ENCODE data around the gene ADAMTS18. TPM values are rescaled to one million over a fixed set of nuclear protein-coding genes. Genes with fewer than 3 reads are reported as not detected.

The ADAMTS18 gene
- total and polyA plus RNA-seq, 2 donors (not counting 1 experiment from before 2014, with no cell fraction given) = not detected

DNA sequence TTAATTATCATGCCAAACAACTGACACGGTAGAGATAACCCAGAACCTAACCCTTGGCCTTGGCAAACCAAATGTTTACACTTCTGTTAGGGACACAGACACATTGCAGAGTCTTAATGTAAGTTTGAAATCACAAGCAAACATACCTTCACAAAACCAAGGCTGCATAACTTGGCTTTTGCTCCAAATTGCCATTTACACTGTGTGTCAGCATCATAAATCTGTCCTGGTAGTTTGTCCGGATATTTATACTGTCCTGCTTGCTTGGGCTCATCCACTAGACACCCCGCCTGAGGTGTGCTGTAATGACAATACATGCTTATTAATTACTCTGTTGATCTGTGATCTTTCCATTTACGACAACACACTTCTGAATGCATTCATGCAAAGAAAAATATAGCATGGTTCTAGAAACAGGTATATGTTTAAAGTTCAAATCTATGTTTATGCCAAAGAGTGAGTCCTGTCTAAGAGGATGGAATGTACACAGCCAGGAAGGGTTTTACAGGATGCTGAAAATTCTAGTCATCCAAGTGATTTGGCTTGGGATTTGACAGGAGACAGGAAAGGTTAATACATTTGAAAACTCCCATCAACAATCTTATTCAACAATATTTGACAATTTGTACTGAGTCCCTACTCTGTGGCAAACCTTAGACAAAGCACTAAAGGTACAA lies 81.1 kb downstream of the ADAMTS18 start:
- TF ChIP-seq, protein P1, sequence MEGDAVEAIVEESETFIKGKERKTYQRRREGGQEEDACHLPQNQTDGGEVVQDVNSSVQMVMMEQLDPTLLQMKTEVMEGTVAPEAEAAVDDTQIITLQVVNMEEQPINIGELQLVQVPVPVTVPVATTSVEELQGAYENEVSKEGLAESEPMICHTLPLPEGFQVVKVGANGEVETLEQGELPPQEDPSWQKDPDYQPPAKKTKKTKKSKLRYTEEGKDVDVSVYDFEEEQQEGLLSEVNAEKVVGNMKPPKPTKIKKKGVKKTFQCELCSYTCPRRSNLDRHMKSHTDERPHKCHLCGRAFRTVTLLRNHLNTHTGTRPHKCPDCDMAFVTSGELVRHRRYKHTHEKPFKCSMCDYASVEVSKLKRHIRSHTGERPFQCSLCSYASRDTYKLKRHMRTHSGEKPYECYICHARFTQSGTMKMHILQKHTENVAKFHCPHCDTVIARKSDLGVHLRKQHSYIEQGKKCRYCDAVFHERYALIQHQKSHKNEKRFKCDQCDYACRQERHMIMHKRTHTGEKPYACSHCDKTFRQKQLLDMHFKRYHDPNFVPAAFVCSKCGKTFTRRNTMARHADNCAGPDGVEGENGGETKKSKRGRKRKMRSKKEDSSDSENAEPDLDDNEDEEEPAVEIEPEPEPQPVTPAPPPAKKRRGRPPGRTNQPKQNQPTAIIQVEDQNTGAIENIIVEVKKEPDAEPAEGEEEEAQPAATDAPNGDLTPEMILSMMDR (conservative IDR thresholded peaks at IDR 0.05 in 1 of 2, IDR thresholded peaks at IDR 0.05 in 1 of 2; ENCODE audit: low read depth in 1 of 2, low read length in 2 of 2) = no peak
- TF ChIP-seq EZH2 (IDR thresholded peaks at IDR 0.05; ENCODE audit: low read length, missing control alignments) = no peak
- Histone ChIP-seq H4K20me1 (ENCODE audit: control insufficient read depth, extremely low read depth, insufficient read depth, low read length) (no peaks in the 10 kb centered on the region), H3K9ac (ENCODE audit: insufficient read depth, low read length) (no peak overlapping the region), H3K27ac (ENCODE audit: insufficient read depth, low read length) (no peak overlapping the region), H3K36me3 (ENCODE audit: control insufficient read depth, insufficient read depth, low read length) (no peaks in the 10 kb centered on the region), H3K9me3 (ENCODE audit: control insufficient read depth, insufficient read depth, low read depth, low read length) (no peaks in the 10 kb centered on the region), H3K79me2 (ENCODE audit: control insufficient read depth, insufficient read depth, low read length) (no peaks in the 10 kb centered on the region), H3K4me3 (replicated peaks in 1 of 4; ENCODE audit: control extremely low read depth in 1 of 4, insufficient read depth in 1 of 4, low read depth in 3 of 4, low read length in 4 of 4) (no peak overlapping the region), H3K27me3 (ENCODE audit: control insufficient read depth, insufficient read depth, low read length) (no peaks in the 10 kb centered on the region), H3K4me1 (ENCODE audit: control insufficient read depth, extremely low read depth, insufficient read depth, low read length) (no peaks in the 10 kb centered on the region), H2AFZ (ENCODE audit: low read length) (no peak overlapping the region), H3K4me2 (ENCODE audit: extremely low read depth, insufficient read depth, low read length) (no peak overlapping the region)
- DNase-seq (ENCODE audit: low read depth in 2 of 2) = no peak

- DNase-seq (ENCODE audit: low read depth in 2 of 2) = peak; percentile 6 to 65
- H3K79me2 ChIP-seq (ENCODE audit: control insufficient read depth, insufficient read depth, low read length) = no peaks in the 10 kb centered on the region
- H3K27ac ChIP-seq (ENCODE audit: insufficient read depth, low read length) = no peak overlapping the region
- no peak for TF ChIP-seq EZH2 (IDR thresholded peaks at IDR 0.05; ENCODE audit: low read length, missing control alignments)
- TF ChIP-seq, protein P1 (conservative IDR thresholded peaks at IDR 0.05 in 1 of 2, IDR thresholded peaks at IDR 0.05 in 1 of 2; ENCODE audit: low read depth in 1 of 2, low read length in 2 of 2) = no peak
- no peaks in the 10 kb centered on the region for H3K4me1 ChIP-seq (ENCODE audit: control insufficient read depth, extremely low read depth, insufficient read depth, low read length)
- H3K27me3 ChIP-seq (ENCODE audit: control insufficient read depth, insufficient read depth, low read length) = no peaks in the 10 kb centered on the region
- no peaks in the 10 kb centered on the region for H3K9me3 ChIP-seq (ENCODE audit: control insufficient read depth, insufficient read depth, low read depth, low read length)
- no peak overlapping the region for H2AFZ ChIP-seq (ENCODE audit: low read length)
- H3K9ac ChIP-seq (ENCODE audit: insufficient read depth, low read length) = no peak overlapping the region
- no peaks in the 10 kb centered on the region for H3K36me3 ChIP-seq (ENCODE audit: control insufficient read depth, insufficient read depth, low read length)
- H3K4me3 ChIP-seq (replicated peaks in 1 of 4; ENCODE audit: control extremely low read depth in 1 of 4, insufficient read depth in 1 of 4, low read depth in 3 of 4, low read length in 4 of 4) = no peak overlapping the region
- no peak overlapping the region for H3K4me2 ChIP-seq (ENCODE audit: extremely low read depth, insufficient read depth, low read length)
- H4K20me1 ChIP-seq (ENCODE audit: control insufficient read depth, extremely low read depth, insufficient read depth, low read length) = no peaks in the 10 kb centered on the region
These were observed 90.5 kb downstream of the ADAMTS18 start for GRCh38 chr16:77344341-77344740.

DNA sequence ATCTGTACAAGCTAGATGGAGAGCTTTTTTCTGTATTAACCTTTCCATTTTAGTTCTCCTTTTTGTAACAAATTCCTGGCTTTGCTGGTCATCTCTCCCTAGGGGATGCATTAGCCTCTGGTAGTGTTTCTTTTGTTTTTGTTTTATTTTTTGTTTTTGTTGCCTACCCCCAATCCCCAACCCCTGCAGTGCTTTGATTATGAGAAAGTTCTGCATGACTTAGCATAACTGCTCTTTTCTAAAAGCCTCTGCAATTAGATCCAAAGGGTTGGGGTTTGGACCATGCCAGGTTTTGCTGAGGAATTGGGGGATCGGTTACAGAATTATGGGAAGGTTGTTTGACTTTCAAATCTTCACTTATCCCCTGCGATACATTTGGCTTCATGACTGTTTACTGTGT lies 98.2 kb downstream of the ADAMTS18 start:
- Histone ChIP-seq H3K9ac (ENCODE audit: insufficient read depth, low read length) (no peak overlapping the region), H3K4me1 (ENCODE audit: control insufficient read depth, extremely low read depth, insufficient read depth, low read length) (no peaks in the 10 kb centered on the region), H2AFZ (ENCODE audit: low read length) (no peak overlapping the region), H3K4me3 (replicated peaks in 1 of 4; ENCODE audit: control extremely low read depth in 1 of 4, insufficient read depth in 1 of 4, low read depth in 3 of 4, low read length in 4 of 4) (no peak overlapping the region), H3K36me3 (ENCODE audit: control insufficient read depth, insufficient read depth, low read length) (no peaks in the 10 kb centered on the region), H3K9me3 (ENCODE audit: control insufficient read depth, insufficient read depth, low read depth, low read length) (no peaks in the 10 kb centered on the region), H3K27ac (ENCODE audit: insufficient read depth, low read length) (no peak overlapping the region), H3K79me2 (ENCODE audit: control insufficient read depth, insufficient read depth, low read length) (no peaks in the 10 kb centered on the region), H3K27me3 (ENCODE audit: control insufficient read depth, insufficient read depth, low read length) (no peaks in the 10 kb centered on the region), H3K4me2 (ENCODE audit: extremely low read depth, insufficient read depth, low read length) (no peak overlapping the region), H4K20me1 (ENCODE audit: control insufficient read depth, extremely low read depth, insufficient read depth, low read length) (no peaks in the 10 kb centered on the region)
- TF ChIP-seq EZH2 (IDR thresholded peaks at IDR 0.05; ENCODE audit: low read length, missing control alignments) = no peak
- TF ChIP-seq, protein P1 (conservative IDR thresholded peaks at IDR 0.05 in 1 of 2, IDR thresholded peaks at IDR 0.05 in 1 of 2; ENCODE audit: low read depth in 1 of 2, low read length in 2 of 2) = no peak
- DNase-seq (ENCODE audit: low read depth in 2 of 2) = no peak
